ENCODE results near the gene OPALIN. TPM values are rescaled to one million over a fixed set of nuclear protein-coding genes. Genes with fewer than 3 reads are reported as not detected.

Gene OPALIN
- polyA plus RNA-seq, 1 donor, result not detected

GRCh38 chr10:96339383-96339782 lies 19.4 kb downstream of the OPALIN start:
- Histone ChIP-seq H3K27me3 (ENCODE audit: control insufficient read depth, insufficient read depth, low read length) (no peaks in the 10 kb centered on the region), H3K4me1 (ENCODE audit: control insufficient read depth, insufficient read depth, low read length) (no peaks in the 10 kb centered on the region), H3K27ac (ENCODE audit: low read length) (no peak overlapping the region), H3K9me3 (ENCODE audit: control insufficient read depth, low read depth, low read length) (no peaks in the 10 kb centered on the region), H3K4me3 (ENCODE audit: low read length) (no peak overlapping the region), H3K36me3 (ENCODE audit: control insufficient read depth, insufficient read depth, low read length) (no peaks in the 10 kb centered on the region)
- no peak for DNase-seq
- WGBS (ENCODE audit: insufficient coverage, low lambda C conversion rate), result no CpG with 5 or more reads among the region's 4 CpGs

GRCh38 chr10:96338279-96338925 lies 20.4 kb downstream of the OPALIN start:
- Histone ChIP-seq H3K27me3 (ENCODE audit: control insufficient read depth, insufficient read depth, low read length) (peaks cover 2% of the 10 kb centered on the region), H3K4me3 (ENCODE audit: low read length) (no peak overlapping the region), H3K4me1 (ENCODE audit: control insufficient read depth, insufficient read depth, low read length) (no peaks in the 10 kb centered on the region), H3K27ac (ENCODE audit: low read length) (no peak overlapping the region), H3K9me3 (ENCODE audit: control insufficient read depth, low read depth, low read length) (no peaks in the 10 kb centered on the region), H3K36me3 (ENCODE audit: control insufficient read depth, insufficient read depth, low read length) (no peaks in the 10 kb centered on the region)
- no peak for DNase-seq
- no CpG with 5 or more reads among the region's 5 CpGs for WGBS (ENCODE audit: insufficient coverage, low lambda C conversion rate)

- Histone ChIP-seq H3K27me3 (ENCODE audit: control insufficient read depth, insufficient read depth, low read length) (peaks cover 2% of the 10 kb centered on the region), H3K27ac (ENCODE audit: low read length) (no peak overlapping the region), H3K36me3 (ENCODE audit: control insufficient read depth, insufficient read depth, low read length) (no peaks in the 10 kb centered on the region), H3K4me1 (ENCODE audit: control insufficient read depth, insufficient read depth, low read length) (no peaks in the 10 kb centered on the region), H3K4me3 (ENCODE audit: low read length) (no peak overlapping the region), H3K9me3 (ENCODE audit: control insufficient read depth, low read depth, low read length) (no peaks in the 10 kb centered on the region)
- no peak for DNase-seq
- WGBS (ENCODE audit: insufficient coverage, low lambda C conversion rate), result no CpG with 5 or more reads among the region's 2 CpGs
These were observed 21.7 kb downstream of the OPALIN start for GRCh38 chr10:96337106-96337505.

- Histone ChIP-seq H3K4me1 (ENCODE audit: control insufficient read depth, insufficient read depth, low read length) (no peaks in the 10 kb centered on the region), H3K36me3 (ENCODE audit: control insufficient read depth, insufficient read depth, low read length) (no peaks in the 10 kb centered on the region), H3K4me3 (ENCODE audit: low read length) (no peak overlapping the region), H3K27ac (ENCODE audit: low read length) (no peak overlapping the region), H3K9me3 (ENCODE audit: control insufficient read depth, low read depth, low read length) (no peaks in the 10 kb centered on the region), H3K27me3 (ENCODE audit: control insufficient read depth, insufficient read depth, low read length) (peaks cover 2% of the 10 kb centered on the region)
- DNase-seq, result peak; percentile 31 to 50
- WGBS (ENCODE audit: insufficient coverage, low lambda C conversion rate), result 0% methylated on average over 1 of the region's 5 CpGs
These were observed 23.9 kb downstream of the OPALIN start for GRCh38 chr10:96334616-96335526.

- Histone ChIP-seq H3K27me3 (ENCODE audit: control insufficient read depth, insufficient read depth, low read length) (peaks cover 2% of the 10 kb centered on the region), H3K9me3 (ENCODE audit: control insufficient read depth, low read depth, low read length) (no peaks in the 10 kb centered on the region), H3K36me3 (ENCODE audit: control insufficient read depth, insufficient read depth, low read length) (no peaks in the 10 kb centered on the region), H3K4me3 (ENCODE audit: low read length) (no peak overlapping the region), H3K27ac (ENCODE audit: low read length) (no peak overlapping the region), H3K4me1 (ENCODE audit: control insufficient read depth, insufficient read depth, low read length) (no peaks in the 10 kb centered on the region)
- DNase-seq, result no peak
- no CpG with 5 or more reads among the region's 1 CpG for WGBS (ENCODE audit: insufficient coverage, low lambda C conversion rate)
These were observed 25.7 kb downstream of the OPALIN start for GRCh38 chr10:96333101-96333500.

- no peaks in the 10 kb centered on the region for H3K27me3 ChIP-seq (ENCODE audit: control insufficient read depth, insufficient read depth, low read length)
- H3K4me3 ChIP-seq (ENCODE audit: low read length), result no peak overlapping the region
- H3K9me3 ChIP-seq (ENCODE audit: control insufficient read depth, low read depth, low read length), result no peaks in the 10 kb centered on the region
- no peak for DNase-seq
- H3K4me1 ChIP-seq (ENCODE audit: control insufficient read depth, insufficient read depth, low read length), result peaks cover 3% of the 10 kb centered on the region
- WGBS (ENCODE audit: insufficient coverage, low lambda C conversion rate), result 80% methylated on average over 1 of the region's 7 CpGs
- H3K36me3 ChIP-seq (ENCODE audit: control insufficient read depth, insufficient read depth, low read length), result no peaks in the 10 kb centered on the region
- H3K27ac ChIP-seq (ENCODE audit: low read length), result no peak overlapping the region
These were observed 31.3 kb downstream of the OPALIN start for GRCh38 chr10:96327462-96327861.

- Histone ChIP-seq H3K9me3 (ENCODE audit: control insufficient read depth, low read depth, low read length) (no peaks in the 10 kb centered on the region), H3K27me3 (ENCODE audit: control insufficient read depth, insufficient read depth, low read length) (no peaks in the 10 kb centered on the region), H3K4me3 (ENCODE audit: low read length) (no peak overlapping the region), H3K27ac (ENCODE audit: low read length) (no peak overlapping the region), H3K36me3 (ENCODE audit: control insufficient read depth, insufficient read depth, low read length) (no peaks in the 10 kb centered on the region), H3K4me1 (ENCODE audit: control insufficient read depth, insufficient read depth, low read length) (peaks cover 3% of the 10 kb centered on the region)
- no peak for DNase-seq
- 100% methylated on average over 1 of the region's 4 CpGs for WGBS (ENCODE audit: insufficient coverage, low lambda C conversion rate)
These were observed 33.0 kb downstream of the OPALIN start for GRCh38 chr10:96325719-96326373.

- Histone ChIP-seq H3K27me3 (ENCODE audit: control insufficient read depth, insufficient read depth, low read length) (no peaks in the 10 kb centered on the region), H3K4me3 (ENCODE audit: low read length) (no peak overlapping the region), H3K4me1 (ENCODE audit: control insufficient read depth, insufficient read depth, low read length) (peaks cover 3% of the 10 kb centered on the region), H3K9me3 (ENCODE audit: control insufficient read depth, low read depth, low read length) (no peaks in the 10 kb centered on the region), H3K27ac (ENCODE audit: low read length) (no peak overlapping the region), H3K36me3 (ENCODE audit: control insufficient read depth, insufficient read depth, low read length) (no peaks in the 10 kb centered on the region)
- 40% methylated on average over 1 of the region's 2 CpGs for WGBS (ENCODE audit: insufficient coverage, low lambda C conversion rate)
- peak; percentile 7 to 37 for DNase-seq
These were observed 34.4 kb downstream of the OPALIN start for GRCh38 chr10:96324447-96324846.

- no peak for DNase-seq
- no peak overlapping the region for H3K4me3 ChIP-seq (ENCODE audit: low read length)
- no peaks in the 10 kb centered on the region for H3K27me3 ChIP-seq (ENCODE audit: control insufficient read depth, insufficient read depth, low read length)
- H3K36me3 ChIP-seq (ENCODE audit: control insufficient read depth, insufficient read depth, low read length), result no peaks in the 10 kb centered on the region
- H3K27ac ChIP-seq (ENCODE audit: low read length), result no peak overlapping the region
- H3K9me3 ChIP-seq (ENCODE audit: control insufficient read depth, low read depth, low read length), result no peaks in the 10 kb centered on the region
- peaks cover 3% of the 10 kb centered on the region for H3K4me1 ChIP-seq (ENCODE audit: control insufficient read depth, insufficient read depth, low read length)
- WGBS (ENCODE audit: insufficient coverage, low lambda C conversion rate), result no CpG with 5 or more reads among the region's 1 CpG
These were observed 36.5 kb downstream of the OPALIN start for GRCh38 chr10:96322275-96322674.

GRCh38 chr10:96321822-96322221 lies 37.0 kb downstream of the OPALIN start:
- Histone ChIP-seq H3K36me3 (ENCODE audit: control insufficient read depth, insufficient read depth, low read length) (no peaks in the 10 kb centered on the region), H3K4me1 (ENCODE audit: control insufficient read depth, insufficient read depth, low read length) (peaks cover 3% of the 10 kb centered on the region), H3K4me3 (ENCODE audit: low read length) (no peak overlapping the region), H3K27me3 (ENCODE audit: control insufficient read depth, insufficient read depth, low read length) (no peaks in the 10 kb centered on the region), H3K9me3 (ENCODE audit: control insufficient read depth, low read depth, low read length) (no peaks in the 10 kb centered on the region), H3K27ac (ENCODE audit: low read length) (no peak overlapping the region)
- 71% methylated on average over 1 of the region's 5 CpGs for WGBS (ENCODE audit: insufficient coverage, low lambda C conversion rate)
- DNase-seq, result no peak

Data from large intestine (tissue), 3 donors.